ENCODE data around the gene ALKAL2.

ALKAL2 gene

GRCh38 chr2:259789-260331 is 28.0 kb downstream of the ALKAL2 start:
- TF ChIP-seq CTCF (conservative IDR thresholded peaks at IDR 0.05), result no peak
- H3K27ac ChIP-seq, result peak overlapping the region; percentile 95

- no peak overlapping the region for H3K27ac ChIP-seq
- no peak for TF ChIP-seq CTCF (conservative IDR thresholded peaks at IDR 0.05)
Observed at GRCh38 chr2:258933-259332, 29.0 kb downstream of the ALKAL2 start.

DNA sequence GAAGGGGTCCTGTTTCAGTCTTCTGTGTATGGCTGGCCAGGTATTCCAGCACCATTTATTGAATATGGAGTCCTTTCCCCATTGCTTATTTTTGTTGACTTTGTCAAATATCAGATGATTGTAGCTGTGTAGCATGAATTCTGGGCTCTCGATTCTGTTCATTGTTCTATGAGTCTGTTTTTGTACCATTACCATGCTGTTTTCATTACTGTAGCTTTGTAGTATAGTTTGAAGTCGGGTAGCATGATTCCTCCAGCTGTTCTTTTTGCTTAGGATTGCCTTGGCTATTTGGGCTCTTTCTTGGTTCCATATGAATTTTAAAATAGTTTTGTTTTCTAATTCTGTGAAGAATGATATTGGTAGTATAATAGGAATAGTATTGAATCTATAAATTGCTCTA is 30.0 kb downstream of the ALKAL2 start:
- TF ChIP-seq CTCF (conservative IDR thresholded peaks at IDR 0.05), result no peak
- H3K27ac ChIP-seq, result peak overlapping the region; percentile 12; the same call in 1 of the 2 replicates

DNA sequence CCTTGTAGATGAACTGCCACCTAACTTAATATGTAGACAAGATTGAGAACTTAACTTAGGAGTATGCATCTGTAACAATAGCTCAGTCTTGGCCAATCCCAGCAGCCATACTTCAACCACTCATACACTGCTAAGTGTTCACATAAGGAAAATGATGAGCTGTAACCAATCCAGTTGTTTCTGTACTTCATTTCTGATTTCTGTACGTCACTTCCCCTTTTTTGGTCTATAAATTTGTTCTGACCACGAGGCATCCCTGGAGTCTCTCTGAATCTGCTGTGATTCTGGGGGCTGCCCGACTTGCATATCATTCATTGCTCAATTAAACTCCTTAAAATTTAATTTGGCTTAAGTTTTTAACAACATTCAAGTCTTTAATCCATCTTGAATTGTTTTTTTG is 30.5 kb downstream of the ALKAL2 start:
- no peak for TF ChIP-seq CTCF (conservative IDR thresholded peaks at IDR 0.05)

DNA sequence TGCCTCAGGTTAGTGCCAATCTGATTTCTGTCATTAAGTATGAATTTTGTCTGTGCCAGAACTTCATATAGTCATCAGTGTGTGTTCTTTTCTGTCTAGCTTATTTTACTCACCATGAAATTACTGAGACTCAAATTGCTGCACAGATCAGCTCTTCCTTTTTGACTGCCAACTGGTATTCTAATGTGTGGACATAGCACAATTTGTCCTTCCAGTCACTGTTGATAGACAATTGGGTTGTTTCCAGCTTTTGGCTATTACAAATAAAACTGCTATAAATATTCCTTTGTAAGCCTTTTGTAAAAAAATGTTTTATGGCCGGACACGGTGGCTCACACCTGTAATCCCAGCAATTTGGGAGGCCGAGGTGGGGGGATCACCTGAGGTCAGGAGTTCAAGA is 31.8 kb downstream of the ALKAL2 start:
- H3K27ac ChIP-seq, result no peak overlapping the region; the same call in 1 of the 2 replicates
- TF ChIP-seq CTCF (conservative IDR thresholded peaks at IDR 0.05), result no peak

More for the DNA sequence above, 30.5 kb downstream of the ALKAL2 start:
- H3K27ac ChIP-seq, result peak overlapping the region; percentile 12; the same call in 1 of the 2 replicates

DNA sequence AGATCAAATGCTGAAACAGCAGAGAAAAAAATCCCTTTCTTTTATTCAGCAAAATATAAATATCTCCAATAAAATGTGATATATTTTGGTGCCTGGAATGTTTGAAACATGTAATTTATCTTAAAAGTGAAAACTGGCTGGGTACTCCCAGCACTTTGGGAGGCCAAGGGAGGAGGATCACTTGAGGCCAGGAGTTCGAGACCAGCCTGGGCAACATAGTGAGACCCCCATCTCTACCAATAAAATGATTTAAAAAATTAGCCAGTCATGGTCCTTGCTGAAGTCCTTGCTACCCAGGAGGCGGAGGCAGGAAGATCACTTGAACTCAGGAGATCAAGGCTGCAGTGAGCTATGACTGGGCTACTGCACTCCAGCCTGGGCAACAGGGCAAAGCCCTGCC is 32.7 kb downstream of the ALKAL2 start:
- no peak for TF ChIP-seq CTCF (conservative IDR thresholded peaks at IDR 0.05)
- H3K27ac ChIP-seq, result no peak overlapping the region

DNA sequence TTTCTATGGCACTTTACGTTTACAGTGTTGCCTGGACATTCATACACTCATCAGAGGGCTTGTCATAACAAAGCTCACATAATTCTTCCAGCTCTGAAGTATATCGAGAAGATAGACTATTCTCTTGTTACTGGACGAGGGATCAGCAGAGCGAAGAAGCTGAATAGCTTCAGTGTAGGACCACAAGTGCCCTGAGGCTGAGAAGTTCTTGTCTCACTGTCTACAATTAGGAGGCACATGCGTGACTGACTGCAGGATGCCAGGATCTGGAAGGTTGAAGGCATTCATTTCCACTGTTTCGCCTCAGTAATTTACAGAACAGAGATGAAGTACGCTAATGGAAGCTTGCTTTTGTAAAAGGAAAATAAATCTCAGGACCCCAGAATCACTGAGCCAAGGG is 33.6 kb downstream of the ALKAL2 start:
- H3K27ac ChIP-seq, result no peak overlapping the region
- no peak for TF ChIP-seq CTCF (conservative IDR thresholded peaks at IDR 0.05)
